Keratinocyte (primary cell): ENCODE data around the gene LRRC71. TPM values are rescaled to one million over a fixed set of nuclear protein-coding genes. Genes with fewer than 3 reads are reported as not detected.

Experiments
- DNase-seq: peaks from one replicate; pipeline ENCODE4 v3.0.0-alpha.2; 2011; ENCODE audit warnings: low read depth, missing footprints, low spot score
- FAIRE-seq: peaks from 2 replicates; lab custom pipeline; 2011; peaks lifted over from hg19 to GRCh38; lab: Jason Lieb, UNC
- H2AFZ ChIP-seq: 2 replicates; pipeline ENCODE4 v1.6.0; 2012; ENCODE audit warnings: low read length, control low read depth, inconsistent platforms; ENCODE audit not compliant: control insufficient read depth
- H3K27ac ChIP-seq: 2 replicates; pipeline ENCODE4 v1.5.1; 2011; ENCODE audit warnings: low read length; ENCODE audit not compliant: control insufficient read depth, insufficient read depth
- H3K27me3 ChIP-seq: 3 replicates; pipeline ENCODE4 v1.6.0; 2011; ENCODE audit warnings: low read length; ENCODE audit not compliant: control insufficient read depth, insufficient read depth; ENCODE audit errors: extremely low read depth
- H3K36me3 ChIP-seq, 2 experiments: 2 replicates in 1 of 2; 3 replicates in 1 of 2; pipeline ENCODE4 v1.5.1; 2011; ENCODE audit warnings: low read length in 2 of 2, mild to moderate bottlenecking in 1 of 2; ENCODE audit not compliant: control insufficient read depth in 2 of 2, insufficient read depth in 2 of 2; ENCODE audit errors: extremely low read depth in 1 of 2
- H3K4me1 ChIP-seq: 3 replicates; pipeline ENCODE4 v1.5.1; 2011; ENCODE audit warnings: low read length; ENCODE audit not compliant: control insufficient read depth, insufficient read depth; ENCODE audit errors: extremely low read depth
- H3K4me2 ChIP-seq: 3 replicates; pipeline ENCODE4 v1.6.0; 2011; ENCODE audit warnings: low read depth, low read length; ENCODE audit not compliant: control insufficient read depth, insufficient read depth; ENCODE audit errors: extremely low read depth
- H3K4me3 ChIP-seq, 3 experiments: fragments of 200-600 bp in 1 of 3; sonication (generic) in 1 of 3; 2 replicates in 2 of 3; 3 replicates in 1 of 3; pipeline ENCODE4 v1.5.1; 2011 to 2016; ENCODE audit warnings: low read length in 3 of 3, mild to moderate bottlenecking in 3 of 3, control low read depth in 2 of 3, inconsistent platforms in 1 of 3, low read depth in 1 of 3, mixed read lengths in 1 of 3, mixed run types in 1 of 3, moderate library complexity in 1 of 3; ENCODE audit not compliant: control insufficient read depth in 2 of 3, insufficient read depth in 2 of 3; ENCODE audit errors: extremely low read depth in 1 of 3
- H3K79me2 ChIP-seq: 2 replicates; pipeline ENCODE4 v1.6.0; 2012; ENCODE audit warnings: low read length; ENCODE audit not compliant: control insufficient read depth, insufficient read depth
- H3K9ac ChIP-seq: 3 replicates; pipeline ENCODE4 v1.6.0; 2011; ENCODE audit warnings: low read length; ENCODE audit not compliant: control insufficient read depth, insufficient read depth; ENCODE audit errors: extremely low read depth
- H3K9me1 ChIP-seq: 3 replicates; pipeline ENCODE4 v1.6.0; 2011; ENCODE audit warnings: low read length; ENCODE audit not compliant: control insufficient read depth, insufficient read depth; ENCODE audit errors: extremely low read depth
- H3K9me3 ChIP-seq: 2 replicates; pipeline ENCODE4 v1.5.1; 2012; ENCODE audit warnings: low read depth, low read length; ENCODE audit not compliant: control insufficient read depth
- H4K20me1 ChIP-seq: 3 replicates; pipeline ENCODE4 v1.6.0; 2011; ENCODE audit warnings: low read length; ENCODE audit not compliant: control insufficient read depth, insufficient read depth; ENCODE audit errors: extremely low read depth
- CTCF ChIP-seq, 3 experiments: IDR thresholded peaks in 1 of 3; conservative IDR thresholded peaks in 1 of 3; optimal IDR thresholded peaks in 1 of 3; 2 replicates in 2 of 3; 3 replicates in 1 of 3; pipeline versions ENCODE3 to v1.5.1; 2011; ENCODE audit warnings: low read length in 3 of 3, mild to moderate bottlenecking in 3 of 3, moderate library complexity in 2 of 3, control low read depth in 1 of 3, inconsistent platforms in 1 of 3; ENCODE audit not compliant: insufficient read depth in 2 of 3; ENCODE audit errors: extremely low read depth in 1 of 3
- EZH2 ChIP-seq: IDR thresholded peaks from one replicate; pipeline ENCODE4 v1.6.1; 2012; ENCODE audit warnings: inconsistent platforms, mild to moderate bottlenecking, low read length, moderate library complexity
- dilution Hi-C: fragments of 300-500 bp; cut with MboI; formaldehyde crosslinking; loops from one replicate; pipeline ENCODE4 v1.7.0; 2020; ENCODE audit warnings: low sequenced_read_pairs; ENCODE audit not compliant: extremely low pct_ligation_motif_present
- polyA plus RNA-seq, 5 experiments: library from polyadenylated mRNA; depleted of rRNA in 3 of 5; stranded (reverse) in 3 of 5; stranded (forward) in 1 of 5; unstranded in 1 of 5; fragments of >200 nt; gene quantifications; 1 replicate in 1 of 5; 2 replicates in 3 of 5; 3 replicates in 1 of 5; pipeline versions ENCODE4 v1.2.1 to v1.2.3, GENCODE V29; 2011 to 2012; ENCODE audit warnings: missing spikeins in 2 of 5, low read depth in 1 of 5, low replicate concordance in 1 of 5

The LRRC71 gene
- polyA plus RNA-seq, 1 donor (not counting 4 experiments of a cell fraction or from before 2014, with no cell fraction given): not detected

- Histone ChIP-seq H3K9me3 (no peaks in the 10 kb centered on the region), H4K20me1 (no peaks in the 10 kb centered on the region), H3K4me2 (no peak overlapping the region), H3K27me3 (peaks cover 62% of the 10 kb centered on the region), H3K4me3 (no peak overlapping the region), H3K36me3 (no peaks in the 10 kb centered on the region), H3K9ac (no peak overlapping the region), H3K79me2 (no peaks in the 10 kb centered on the region), H2AFZ (no peak overlapping the region), H3K27ac (no peak overlapping the region), H3K4me1 (no peaks in the 10 kb centered on the region), H3K9me1 (no peaks in the 10 kb centered on the region)
- TF ChIP-seq EZH2 (no peak), CTCF (optimal IDR thresholded peaks at IDR 0.05 in 1 of 3, IDR thresholded peaks at IDR 0.05 in 1 of 3, conservative IDR thresholded peaks at IDR 0.05 in 1 of 3; ENCODE audit: extremely low read depth in 1 of 3, insufficient read depth in 2 of 3, low read length in 3 of 3) (no peak)
- no peak for FAIRE-seq
- DNase-seq: no peak
- dilution Hi-C loops: no loop called here
Measured at GRCh38 chr1:156877433-156878170, 42.8 kb upstream of the LRRC71 start.

GRCh38 chr1:156879876-156880275 is 40.6 kb upstream of the LRRC71 start:
- no peak overlapping the region for H3K4me3 ChIP-seq
- no peak overlapping the region for H2AFZ ChIP-seq
- no peaks in the 10 kb centered on the region for H3K9me1 ChIP-seq
- TF ChIP-seq CTCF (optimal IDR thresholded peaks at IDR 0.05 in 1 of 3, IDR thresholded peaks at IDR 0.05 in 1 of 3, conservative IDR thresholded peaks at IDR 0.05 in 1 of 3; ENCODE audit: extremely low read depth in 1 of 3, insufficient read depth in 2 of 3, low read length in 3 of 3) (no peak), EZH2 (no peak)
- H4K20me1 ChIP-seq: peaks cover 3% of the 10 kb centered on the region
- no peak overlapping the region for H3K4me2 ChIP-seq
- no peaks in the 10 kb centered on the region for H3K36me3 ChIP-seq
- no peaks in the 10 kb centered on the region for H3K4me1 ChIP-seq
- FAIRE-seq: no peak
- DNase-seq: no peak
- H3K79me2 ChIP-seq: no peaks in the 10 kb centered on the region
- peaks cover 68% of the 10 kb centered on the region for H3K27me3 ChIP-seq
- dilution Hi-C loops: no loop called here
- H3K9me3 ChIP-seq: no peaks in the 10 kb centered on the region
- no peak overlapping the region for H3K27ac ChIP-seq
- H3K9ac ChIP-seq: no peak overlapping the region
